Psoas muscle (tissue), 8 donors: Measurements from ENCODE around the gene IL21R. TPM values are rescaled to one million over a fixed set of nuclear protein-coding genes. Genes with fewer than 3 reads are reported as not detected.

Source experiments
- ATAC-seq, 4 donors: fragments of 200-7000 bp; cut with Tn5 transposase; one replicate each; pipeline ENCODE4 v1.9.1; 2020; ENCODE audit warnings: moderate library complexity in 3 of 4, mild to moderate bottlenecking in 2 of 4
- DNase-seq, 2 donors: peaks; one replicate each; pipeline ENCODE4 v3.0.0-alpha.2; 2020
- H3K27ac ChIP-seq: fragments of 200-600 bp; one replicate; pipeline ENCODE4 v1.8.0; 2022
- H3K27me3 ChIP-seq, 3 donors: fragments of 200-600 bp in 1 of 3; one replicate each; pipeline versions ENCODE4 v1.6.1 to v1.8.0; 2013 to 2022; ENCODE audit warnings: low read length in 2 of 3, mild to moderate bottlenecking in 2 of 3, moderate library complexity in 1 of 3; ENCODE audit not compliant: insufficient read depth in 3 of 3
- H3K36me3 ChIP-seq, 2 donors: fragments of 200-600 bp in 1 of 2; one replicate each; pipeline versions ENCODE4 v1.6.1 to v1.8.0; 2013 to 2022; ENCODE audit warnings: low read depth in 1 of 2, mild to moderate bottlenecking in 1 of 2, moderate library complexity in 1 of 2; ENCODE audit not compliant: insufficient read depth in 1 of 2
- H3K4me1 ChIP-seq: fragments of 200-600 bp; one replicate; pipeline ENCODE4 v1.8.0; 2022
- H3K4me3 ChIP-seq: fragments of 200-600 bp; one replicate; pipeline ENCODE4 v1.8.0; 2022; ENCODE audit warnings: mild to moderate bottlenecking
- H3K9me3 ChIP-seq: fragments of 200-600 bp; one replicate; pipeline ENCODE4 v1.8.0; 2022
- CTCF ChIP-seq: fragments of 200-600 bp; IDR thresholded peaks from one replicate; pipeline ENCODE4 v1.8.0; 2022; ENCODE audit warnings: antibody characterized with exemption
- WGBS, 3 donors: extraction: QIAGEN DNeasy Blood & Tissue Kit; methylation state at CpG; one replicate each; pipeline versions ENCODE4 v1.1.6 to v1.1.7; 2013; 5-methylcytosine and 5-hydroxymethylcytosine counted together
- intact Hi-C, 2 donors: fragments of 100-400 bp; cut with DNase I; formaldehyde crosslinking; loops; one replicate each; pipeline versions ENCODE4 v1.11.0 to v1.14.2; 2022
- polyA plus RNA-seq, 3 donors: library from polyadenylated mRNA; stranded (reverse); fragments of 200-250 nt; gene quantifications; one replicate each; pipeline ENCODE4 v1.2.3, GENCODE V29; 2013
- total RNA-seq, 4 donors: library from RNA; stranded (reverse); fragmentation: NEBNext Ultra II Directional in 2 of 4; extraction: Animal tissue kit (Norgen Biotek cat#: 25700) in 2 of 4; gene quantifications; one replicate each; pipeline versions ENCODE4 v1.2.1 to v1.2.4, GENCODE V29; 2021 to 2023
- donor health status: healthy with polysubstance abuse.
- donor health status: DM: no; HTN: no; CAD: no; lungs with moderate emphysema.
- donor health status: Bipolar disorder and iron deficiency.
- donor health status: healthy.
- donor health status: DM: yes; HTN: yes; CAD: no.
- donor health status: DM: no; HTN: no; CAD: no.
- donor health status: DM: no; HTN: no; CAD: no.
- donor health status: DM: yes; HTN: yes; CAD: no.

The IL21R gene
- total and polyA plus RNA-seq, 7 donors, result 0.01 to 0.15 (median 0.08) TPM; not detected in 2

GRCh38 chr16:27474921-27475320 is 72.9 kb downstream of the IL21R start:
- ATAC-seq (no peak), DNase-seq (no peak)
- H3K4me1 ChIP-seq, result peaks cover 4% of the 10 kb centered on the region
- no peak for TF ChIP-seq CTCF
- 75 to 88% (median 78%) methylated on average over 9 of the region's 9 CpGs for WGBS, 3 donors
- H3K27me3 ChIP-seq, result no peaks in the 10 kb centered on the region
- intact Hi-C loops, result no loop called here
- H3K36me3 ChIP-seq, result peaks cover 18 to 100% of the 10 kb centered on the region in 2 donors
- H3K9me3 ChIP-seq, result no peaks in the 10 kb centered on the region
- H3K27ac ChIP-seq, result no peak overlapping the region
- H3K4me3 ChIP-seq, result no peak overlapping the region

GRCh38 chr16:27475561-27475960 is 73.6 kb downstream of the IL21R start:
- ATAC-seq, result peak in 3 of 4 donors; percentile 27 to 46 (median 43)
- H3K4me3 ChIP-seq, result no peak overlapping the region
- H3K4me1 ChIP-seq, result peaks cover 4% of the 10 kb centered on the region
- no peak overlapping the region for H3K27ac ChIP-seq
- no peak for DNase-seq
- intact Hi-C loops, result no loop called here
- H3K27me3 ChIP-seq, result no peaks in the 10 kb centered on the region
- WGBS, 3 donors, result 60 to 74% (median 60%) methylated on average over 9 of the region's 9 CpGs
- TF ChIP-seq CTCF, result no peak
- no peaks in the 10 kb centered on the region for H3K9me3 ChIP-seq
- H3K36me3 ChIP-seq, result peaks cover 18 to 100% of the 10 kb centered on the region in 2 donors

- Histone ChIP-seq H3K4me3 (no peak overlapping the region), H3K4me1 (no peaks in the 10 kb centered on the region), H3K27ac (no peak overlapping the region), H3K27me3 (no peaks in the 10 kb centered on the region), H3K36me3 (peaks cover 17 to 100% of the 10 kb centered on the region in 2 donors), H3K9me3 (no peaks in the 10 kb centered on the region)
- TF ChIP-seq CTCF, result no peak
- ATAC-seq, result no peak
- DNase-seq, result no peak
- WGBS, 3 donors, result 88 to 95% (median 94%) methylated on average over 9 of the region's 9 CpGs
- intact Hi-C loops, result no loop called here
Measured at GRCh38 chr16:27476240-27476639, 74.3 kb downstream of the IL21R start.

- no peak overlapping the region for H3K4me3 ChIP-seq
Measured at GRCh38 chr16:27480761-27481160, 78.8 kb downstream of the IL21R start.

More at GRCh38 chr16:27480761-27481160, 78.8 kb downstream of the IL21R start:
- 89 to 95% (median 90%) methylated on average over 7 of the region's 7 CpGs for WGBS, 3 donors
- Histone ChIP-seq H3K27ac (no peak overlapping the region), H3K4me1 (peaks cover 24% of the 10 kb centered on the region), H3K27me3 (no peaks in the 10 kb centered on the region), H3K36me3 (peaks cover 13 to 99% of the 10 kb centered on the region in 2 donors), H3K9me3 (no peaks in the 10 kb centered on the region)
- no peak for DNase-seq
- no peak for ATAC-seq
- TF ChIP-seq CTCF, result no peak
- intact Hi-C loops, result loop anchor here in 1 of 2 donors (5.0 kb wide), 1 partner anchor 52 kb away; no protein-coding TSS in a partner anchor
